ENCODE results near the gene CREG1.

GRCh38 chr1:167601442-167602383 is 48.2 kb upstream of the CREG1 start:
- TF ChIP-seq CTCF (IDR thresholded peaks at IDR 0.05; ENCODE audit: insufficient read depth, low read depth, low read length): no peak
- no peak for TF ChIP-seq EZH2 (IDR thresholded peaks at IDR 0.05; ENCODE audit: insufficient read depth, low read length)
